NCI-H446 treated with DMSO at 0.1 percent for 48 hours (cell line): Measurements from ENCODE around the gene ITPR2.
A peak's percentile ranks its signal among the peaks of the same experiment; 100 is the strongest.

Experiments
- DNase-seq: peaks from one replicate; lab custom pipeline; 2025; lab: John Stamatoyannopoulos, UW

The ITPR2 gene

DNA sequence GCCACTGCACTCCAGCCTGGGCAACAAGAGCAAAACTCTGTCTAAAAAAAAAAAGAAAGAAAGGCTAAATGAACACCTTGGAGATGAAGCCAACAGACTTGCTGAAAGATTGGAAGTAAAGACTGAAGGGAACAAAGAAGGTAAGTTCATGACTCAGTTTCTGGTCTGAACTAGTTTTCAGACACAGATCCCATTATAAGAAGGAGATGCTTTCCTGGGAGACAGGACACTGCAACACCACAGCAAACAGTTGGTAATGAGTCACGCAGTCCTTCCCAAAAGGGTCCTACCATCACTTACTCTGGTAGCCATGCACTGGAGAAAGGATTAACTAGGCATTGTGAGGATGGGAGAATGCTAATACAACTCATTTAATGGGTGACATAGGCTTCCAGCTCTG, 540.4 kb downstream of the ITPR2 start:
- no peak for DNase-seq

DNA sequence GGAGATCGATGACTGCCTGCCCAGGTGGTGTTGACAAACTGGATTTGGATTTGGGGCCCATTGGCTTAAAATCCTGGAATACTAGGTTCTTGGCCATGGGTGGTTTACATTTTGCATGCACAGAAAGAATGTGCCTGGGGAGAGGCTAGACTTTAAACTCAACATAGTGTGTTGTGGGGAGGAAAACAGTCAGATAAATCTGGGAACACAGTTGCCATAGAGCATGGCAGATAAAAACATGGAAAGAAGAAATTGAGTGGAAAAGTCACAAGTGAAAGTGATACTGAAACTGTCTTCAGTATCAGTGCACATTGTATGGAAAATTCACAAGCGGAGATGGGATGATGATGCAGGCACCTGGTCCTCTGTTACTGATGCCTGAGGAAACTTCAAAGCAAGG, 542.4 kb downstream of the ITPR2 start:
- DNase-seq = no peak

DNA sequence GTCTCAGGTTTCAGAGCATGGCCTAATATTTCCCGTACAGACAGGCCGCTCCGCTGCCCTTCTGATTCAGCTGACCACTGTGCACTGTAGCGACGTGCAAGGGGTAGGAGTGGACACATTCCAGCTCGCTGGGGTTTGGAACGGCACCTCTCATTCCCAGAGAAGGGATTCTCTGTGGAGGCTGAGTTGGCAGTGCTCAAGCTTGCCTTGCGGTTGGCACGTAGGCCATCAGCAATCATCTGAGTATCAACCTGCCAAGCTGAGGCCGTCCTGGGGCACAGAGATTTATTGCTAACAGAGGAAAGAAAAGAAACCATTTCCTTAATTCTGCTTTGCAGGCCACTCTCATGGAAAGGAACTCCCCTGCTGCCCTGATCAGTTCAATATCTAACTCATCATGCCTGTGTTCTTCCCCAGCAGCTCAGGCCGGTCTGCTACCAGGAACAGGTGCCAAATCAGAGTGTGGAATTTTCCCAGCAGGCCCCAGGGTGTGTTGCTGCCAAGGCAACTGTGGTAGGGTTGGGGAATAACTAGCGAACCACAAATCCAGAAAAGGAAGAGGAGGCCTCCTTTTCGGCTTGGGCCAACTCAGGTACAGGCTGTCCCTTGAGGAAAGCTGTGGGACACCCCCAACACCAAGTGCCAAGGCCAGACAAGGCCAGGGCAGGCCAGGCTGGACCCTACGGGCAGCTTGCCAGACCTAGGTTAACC, 545.2 kb downstream of the ITPR2 start:
- peak; percentile 88 for DNase-seq
